ENCODE results near the gene CDKAL1.

CDKAL1 gene

GRCh38 chr6:20702366-20702765 lies 168.1 kb downstream of the CDKAL1 start:
- no peak overlapping the region for H4K91ac ChIP-seq (ENCODE audit: low read length)
- WGBS, result 97% methylated on average over 11 of the region's 13 CpGs
- H3K4me2 ChIP-seq (ENCODE audit: low read length, poor library complexity, severe bottlenecking), result no peak overlapping the region
- H4K8ac ChIP-seq (ENCODE audit: low read length), result no peak overlapping the region
- no peaks in the 10 kb centered on the region for H3K27me3 ChIP-seq (ENCODE audit: control insufficient read depth in 1 of 2, insufficient read depth in 1 of 2, low read length in 2 of 2)
- peaks cover 14% of the 10 kb centered on the region for H3K79me1 ChIP-seq (replicated peaks; ENCODE audit: low read length, poor library complexity, severe bottlenecking)
- DNase-seq, result no peak
- no peaks in the 10 kb centered on the region for H3K9me3 ChIP-seq (ENCODE audit: control insufficient read depth, low read length)
- H2BK12ac ChIP-seq (ENCODE audit: low read length in 2 of 2), result no peak overlapping the region
- no peak overlapping the region for H2BK15ac ChIP-seq (ENCODE audit: low read depth, poor library complexity, severe bottlenecking)
- H3K4me1 ChIP-seq (ENCODE audit: control insufficient read depth, insufficient read depth, low read depth, low read length), result peaks cover 1% of the 10 kb centered on the region
- H2AK5ac ChIP-seq (ENCODE audit: low read length, severe bottlenecking), result no peak overlapping the region
- peak overlapping the region in 1 of 2 experiments; percentile 16 for H3K18ac ChIP-seq (ENCODE audit: low read depth in 1 of 2, low read length in 2 of 2)
- H3K36me3 ChIP-seq (ENCODE audit: control insufficient read depth in 1 of 2, insufficient read depth in 2 of 2, low read depth in 1 of 2, low read length in 2 of 2), result no peaks in the 10 kb centered on the region
- H3K27ac ChIP-seq (ENCODE audit: low read length, poor library complexity, severe bottlenecking), result no peak overlapping the region
- H3K23ac ChIP-seq (ENCODE audit: low read length in 2 of 2), result no peak overlapping the region
- H3K14ac ChIP-seq (ENCODE audit: low read length in 2 of 2), result peak overlapping the region in 1 of 2 experiments; percentile 11
- H3K9ac ChIP-seq (ENCODE audit: low read length), result no peak overlapping the region
- H2BK5ac ChIP-seq (ENCODE audit: low read depth, low read length, poor library complexity, severe bottlenecking), result no peak overlapping the region
- H3K4ac ChIP-seq (ENCODE audit: low read depth in 1 of 2, low read length in 2 of 2), result no peak overlapping the region
- H2BK120ac ChIP-seq (ENCODE audit: low read depth, low read length), result no peak overlapping the region
- no peak overlapping the region for H3K4me3 ChIP-seq (ENCODE audit: insufficient read depth in 1 of 2, low read depth in 1 of 2, low read length in 2 of 2)
- H2AFZ ChIP-seq (ENCODE audit: low read depth, low read length), result no peak overlapping the region

- DNase-seq, result no peak
- WGBS, result 100% methylated on average over 2 of the region's 3 CpGs
- H3K4ac ChIP-seq (ENCODE audit: low read depth in 1 of 2, low read length in 2 of 2), result no peak overlapping the region
- H3K18ac ChIP-seq (ENCODE audit: low read depth in 1 of 2, low read length in 2 of 2), result no peak overlapping the region
- H3K79me1 ChIP-seq (replicated peaks; ENCODE audit: low read length, poor library complexity, severe bottlenecking), result peaks cover 13% of the 10 kb centered on the region
- H2BK5ac ChIP-seq (ENCODE audit: low read depth, low read length, poor library complexity, severe bottlenecking), result no peak overlapping the region
- no peak overlapping the region for H2BK15ac ChIP-seq (ENCODE audit: low read depth, poor library complexity, severe bottlenecking)
- no peak overlapping the region for H4K91ac ChIP-seq (ENCODE audit: low read length)
- H3K4me3 ChIP-seq (ENCODE audit: insufficient read depth in 1 of 2, low read depth in 1 of 2, low read length in 2 of 2), result no peak overlapping the region
- peaks cover 1% of the 10 kb centered on the region for H3K4me1 ChIP-seq (ENCODE audit: control insufficient read depth, insufficient read depth, low read depth, low read length)
- H2AK5ac ChIP-seq (ENCODE audit: low read length, severe bottlenecking), result no peak overlapping the region
- no peak overlapping the region for H3K27ac ChIP-seq (ENCODE audit: low read length, poor library complexity, severe bottlenecking)
- H2BK120ac ChIP-seq (ENCODE audit: low read depth, low read length), result no peak overlapping the region
- no peaks in the 10 kb centered on the region for H3K27me3 ChIP-seq (ENCODE audit: control insufficient read depth in 1 of 2, insufficient read depth in 1 of 2, low read length in 2 of 2)
- no peak overlapping the region for H3K23ac ChIP-seq (ENCODE audit: low read length in 2 of 2)
- H3K9ac ChIP-seq (ENCODE audit: low read length), result no peak overlapping the region
- no peak overlapping the region for H2AFZ ChIP-seq (ENCODE audit: low read depth, low read length)
- no peak overlapping the region for H4K8ac ChIP-seq (ENCODE audit: low read length)
- no peaks in the 10 kb centered on the region for H3K36me3 ChIP-seq (ENCODE audit: control insufficient read depth in 1 of 2, insufficient read depth in 2 of 2, low read depth in 1 of 2, low read length in 2 of 2)
- no peak overlapping the region for H3K4me2 ChIP-seq (ENCODE audit: low read length, poor library complexity, severe bottlenecking)
- H3K9me3 ChIP-seq (ENCODE audit: control insufficient read depth, low read length), result no peaks in the 10 kb centered on the region
- no peak overlapping the region for H2BK12ac ChIP-seq (ENCODE audit: low read length in 2 of 2)
- no peak overlapping the region for H3K14ac ChIP-seq (ENCODE audit: low read length in 2 of 2)
These were observed 168.8 kb downstream of the CDKAL1 start for GRCh38 chr6:20703049-20703448.

GRCh38 chr6:20704325-20705025 lies 170.2 kb downstream of the CDKAL1 start:
- H2BK12ac ChIP-seq (ENCODE audit: low read length in 2 of 2), result no peak overlapping the region
- no peak overlapping the region for H3K23ac ChIP-seq (ENCODE audit: low read length in 2 of 2)
- no peak overlapping the region for H2BK15ac ChIP-seq (ENCODE audit: low read depth, poor library complexity, severe bottlenecking)
- no peak for DNase-seq
- no peak overlapping the region for H3K4me3 ChIP-seq (ENCODE audit: insufficient read depth in 1 of 2, low read depth in 1 of 2, low read length in 2 of 2)
- H2BK120ac ChIP-seq (ENCODE audit: low read depth, low read length), result no peak overlapping the region
- no peak overlapping the region for H3K14ac ChIP-seq (ENCODE audit: low read length in 2 of 2)
- H4K91ac ChIP-seq (ENCODE audit: low read length), result no peak overlapping the region
- peaks cover 1% of the 10 kb centered on the region for H3K4me1 ChIP-seq (ENCODE audit: control insufficient read depth, insufficient read depth, low read depth, low read length)
- no peak overlapping the region for H4K8ac ChIP-seq (ENCODE audit: low read length)
- no peak overlapping the region for H2AK5ac ChIP-seq (ENCODE audit: low read length, severe bottlenecking)
- no peak overlapping the region for H3K4ac ChIP-seq (ENCODE audit: low read depth in 1 of 2, low read length in 2 of 2)
- H2AFZ ChIP-seq (ENCODE audit: low read depth, low read length), result no peak overlapping the region
- H2BK5ac ChIP-seq (ENCODE audit: low read depth, low read length, poor library complexity, severe bottlenecking), result no peak overlapping the region
- no peaks in the 10 kb centered on the region for H3K36me3 ChIP-seq (ENCODE audit: control insufficient read depth in 1 of 2, insufficient read depth in 2 of 2, low read depth in 1 of 2, low read length in 2 of 2)
- 88% methylated on average over 2 of the region's 2 CpGs for WGBS
- no peaks in the 10 kb centered on the region for H3K27me3 ChIP-seq (ENCODE audit: control insufficient read depth in 1 of 2, insufficient read depth in 1 of 2, low read length in 2 of 2)
- H3K18ac ChIP-seq (ENCODE audit: low read depth in 1 of 2, low read length in 2 of 2), result no peak overlapping the region
- H3K27ac ChIP-seq (ENCODE audit: low read length, poor library complexity, severe bottlenecking), result peak overlapping the region; percentile 30
- peak overlapping the region; percentile 11 for H3K4me2 ChIP-seq (ENCODE audit: low read length, poor library complexity, severe bottlenecking)
- H3K9me3 ChIP-seq (ENCODE audit: control insufficient read depth, low read length), result no peaks in the 10 kb centered on the region
- peaks cover 16% of the 10 kb centered on the region for H3K79me1 ChIP-seq (replicated peaks; ENCODE audit: low read length, poor library complexity, severe bottlenecking)
- H3K9ac ChIP-seq (ENCODE audit: low read length), result no peak overlapping the region

GRCh38 chr6:20705741-20706140 lies 171.5 kb downstream of the CDKAL1 start:
- Histone ChIP-seq H3K9me3 (ENCODE audit: control insufficient read depth, low read length) (no peaks in the 10 kb centered on the region), H4K8ac (ENCODE audit: low read length) (no peak overlapping the region), H3K27me3 (ENCODE audit: control insufficient read depth in 1 of 2, insufficient read depth in 1 of 2, low read length in 2 of 2) (no peaks in the 10 kb centered on the region), H3K79me1 (replicated peaks; ENCODE audit: low read length, poor library complexity, severe bottlenecking) (peaks cover 14% of the 10 kb centered on the region), H3K4me1 (ENCODE audit: control insufficient read depth, insufficient read depth, low read depth, low read length) (peaks cover 1% of the 10 kb centered on the region), H2AK5ac (ENCODE audit: low read length, severe bottlenecking) (no peak overlapping the region), H3K18ac (ENCODE audit: low read depth in 1 of 2, low read length in 2 of 2) (no peak overlapping the region), H3K23ac (ENCODE audit: low read length in 2 of 2) (no peak overlapping the region), H2BK5ac (ENCODE audit: low read depth, low read length, poor library complexity, severe bottlenecking) (no peak overlapping the region), H3K36me3 (ENCODE audit: control insufficient read depth in 1 of 2, insufficient read depth in 2 of 2, low read depth in 1 of 2, low read length in 2 of 2) (no peaks in the 10 kb centered on the region), H3K4me2 (ENCODE audit: low read length, poor library complexity, severe bottlenecking) (no peak overlapping the region), H2BK12ac (ENCODE audit: low read length in 2 of 2) (peak overlapping the region in 1 of 2 experiments; percentile 29), H3K4me3 (ENCODE audit: insufficient read depth in 1 of 2, low read depth in 1 of 2, low read length in 2 of 2) (no peak overlapping the region), H2BK15ac (ENCODE audit: low read depth, poor library complexity, severe bottlenecking) (no peak overlapping the region), H3K4ac (ENCODE audit: low read depth in 1 of 2, low read length in 2 of 2) (no peak overlapping the region), H2AFZ (ENCODE audit: low read depth, low read length) (no peak overlapping the region), H3K27ac (ENCODE audit: low read length, poor library complexity, severe bottlenecking) (no peak overlapping the region), H3K14ac (ENCODE audit: low read length in 2 of 2) (no peak overlapping the region), H4K91ac (ENCODE audit: low read length) (no peak overlapping the region), H2BK120ac (ENCODE audit: low read depth, low read length) (no peak overlapping the region), H3K9ac (ENCODE audit: low read length) (no peak overlapping the region)
- WGBS, result 97% methylated on average over 5 of the region's 5 CpGs
- no peak for DNase-seq

Data from mesenchymal stem cell (in vitro differentiated cells and primary cell).